Measurements from ENCODE around the gene GBF1.

GBF1 gene

DNA sequence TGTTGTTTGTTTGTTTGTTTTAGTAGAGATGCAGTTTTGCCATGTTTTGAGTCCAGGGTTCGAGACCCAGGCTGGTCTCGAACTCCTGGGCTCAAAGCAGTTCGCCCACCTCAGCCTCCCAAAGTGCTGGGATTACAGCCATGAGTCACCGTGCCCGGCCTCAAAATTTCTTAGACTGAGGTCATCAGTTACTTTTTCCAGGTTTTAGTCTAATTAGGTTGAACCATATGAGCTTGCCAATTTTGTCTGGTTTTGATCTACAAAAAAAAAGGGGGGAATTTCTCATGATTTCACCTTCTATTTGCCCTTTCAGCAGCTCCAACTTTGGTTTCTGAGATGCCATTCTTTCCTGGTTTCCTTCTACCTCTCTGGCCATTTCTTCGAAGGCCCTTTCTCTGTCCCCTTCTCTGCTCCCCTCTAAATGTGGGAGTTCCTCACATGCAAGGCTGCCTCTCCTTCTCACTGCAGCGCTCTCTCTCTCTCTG is 181.5 kb downstream of the GBF1 start:
- FAIRE-seq = no peak

DNA sequence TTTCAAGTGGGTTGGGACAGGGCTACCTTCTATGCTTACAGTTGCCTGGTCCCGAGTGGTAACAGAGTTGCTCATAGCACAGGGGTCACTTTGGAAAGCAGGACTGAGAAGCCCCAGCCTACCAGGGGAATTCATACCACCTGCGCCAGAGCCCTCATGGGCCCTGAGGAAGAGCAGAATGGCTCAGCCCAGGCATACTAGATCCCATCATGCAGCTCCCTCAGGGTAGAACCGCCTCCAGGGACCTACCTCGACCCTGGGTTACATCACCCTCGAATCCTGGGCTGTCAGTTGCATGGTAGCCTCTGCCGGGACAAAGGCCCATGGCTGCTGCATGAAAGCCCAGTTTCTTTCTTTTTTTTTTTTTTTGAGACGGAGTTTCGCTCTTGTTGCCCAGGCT is 184.1 kb downstream of the GBF1 start:
- no peak for FAIRE-seq

GRCh38 chr10:102431452-102432124 is 186.3 kb downstream of the GBF1 start:
- FAIRE-seq = no peak

All from A204.1 (cell line).